T-helper 2 cell treated with Interferon-gamma antibody and Interleukin-4, amounts not matched to agents 100 ng/mL and 5 ng/mL, for 36 hours (primary cell): ENCODE data around the gene LDB3. TPM values are rescaled to one million over a fixed set of nuclear protein-coding genes. Genes with fewer than 3 reads are reported as not detected.

Experiments
- intact Hi-C: fragments of 100-400 bp; cut with micrococcal nuclease; formaldehyde crosslinking; loops from one replicate; pipeline ENCODE4 v1.15.1; 2023
- total RNA-seq: library from RNA; stranded (reverse); gene quantifications from 2 replicates; pipeline ENCODE4 v1.2.3, GENCODE V29; 2022

LDB3 gene
- total RNA-seq, 1 donor from 2014 or later = 0.05 TPM

DNA sequence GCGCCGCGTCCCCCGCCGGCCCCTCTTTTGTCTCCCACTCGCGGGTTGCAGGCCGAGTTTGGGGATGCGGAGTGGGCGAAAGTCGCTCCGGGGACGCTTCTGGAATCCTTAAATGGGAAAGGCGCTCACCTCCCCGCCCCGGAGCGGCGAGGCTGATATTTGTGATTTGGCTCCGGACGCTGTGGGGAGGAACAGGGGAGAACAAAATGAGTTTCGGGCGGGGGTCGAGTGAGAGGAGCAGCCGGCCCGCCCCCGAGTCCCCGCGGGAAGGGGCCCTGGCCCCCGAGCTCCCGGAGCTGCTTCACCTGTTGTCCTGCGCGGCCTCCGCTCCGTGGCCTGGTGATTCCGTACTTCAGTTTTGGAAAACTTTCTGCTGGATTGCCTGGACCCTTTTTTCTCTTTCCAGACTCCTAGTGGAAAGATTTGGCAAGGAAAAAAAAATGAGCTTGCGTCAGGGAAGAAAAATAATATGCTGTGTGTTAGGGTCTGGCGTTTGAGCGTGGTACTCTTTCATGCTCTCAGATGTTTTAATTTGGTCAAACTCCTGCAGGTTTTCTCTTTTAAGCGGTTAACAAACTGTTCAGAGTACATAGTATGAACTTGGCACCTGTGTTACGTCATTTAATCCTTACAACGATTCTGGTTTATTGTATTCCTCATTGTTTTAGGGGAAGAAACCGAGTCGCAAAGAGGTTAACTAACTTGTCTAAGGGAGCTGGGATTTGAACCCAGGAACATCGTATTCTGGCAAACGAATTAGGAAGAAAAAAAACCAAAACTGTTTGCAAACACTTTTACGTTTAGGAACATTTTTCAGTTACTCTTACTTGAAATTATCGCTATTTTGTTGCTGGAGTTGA lies 89.0 kb downstream of the LDB3 start:
- intact Hi-C loops = loop anchor here (1.0 to 5.0 kb wide), 3 partner anchors 236 to 355 kb away; partner anchors contain the start of genes GLUD1, SHLD2 and WAPL

DNA sequence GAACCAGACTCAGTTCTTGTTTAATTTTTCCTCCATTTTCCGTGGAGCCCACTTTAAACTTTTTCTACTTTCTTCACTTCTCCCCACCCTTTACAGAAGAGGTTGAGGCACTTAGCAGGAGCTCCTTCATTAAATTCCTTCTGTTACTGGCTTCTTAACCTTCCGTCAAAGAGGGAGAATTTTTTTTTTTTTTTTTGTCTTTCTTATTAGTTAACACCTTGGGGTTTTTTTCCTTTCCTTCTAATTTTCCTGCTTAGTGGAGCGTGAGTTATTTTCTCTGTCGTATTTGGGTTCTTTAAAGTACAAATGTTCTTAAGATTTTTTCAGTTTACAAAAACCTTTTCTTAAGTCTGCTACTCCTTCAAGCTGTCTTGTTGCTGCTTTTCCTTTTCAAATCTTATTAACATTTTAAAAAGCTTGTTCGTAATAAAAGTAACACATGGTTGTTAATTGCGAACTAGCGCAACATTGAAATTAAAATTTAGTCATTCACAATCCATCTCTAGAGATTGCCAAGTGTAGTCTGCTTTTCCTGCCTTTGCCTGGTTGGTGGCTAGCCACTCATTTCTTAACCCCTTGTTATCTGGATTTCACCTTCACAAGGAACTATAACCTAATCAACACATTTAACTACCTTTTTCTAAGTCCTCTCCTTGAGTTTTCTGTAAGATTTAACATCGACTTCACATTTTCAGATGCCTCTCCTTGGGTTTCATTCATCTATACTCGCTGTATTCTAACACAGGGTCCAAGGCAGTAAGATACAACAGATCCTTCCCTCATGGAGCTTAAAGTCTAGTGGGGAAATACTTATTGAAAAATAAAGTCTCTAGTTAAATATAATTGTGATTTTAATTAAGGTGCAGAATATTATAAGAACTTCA lies 90.1 kb downstream of the LDB3 start:
- intact Hi-C loops = loop anchor here (5.0 kb wide), 1 partner anchor 356 kb away; no protein-coding TSS in a partner anchor

DNA sequence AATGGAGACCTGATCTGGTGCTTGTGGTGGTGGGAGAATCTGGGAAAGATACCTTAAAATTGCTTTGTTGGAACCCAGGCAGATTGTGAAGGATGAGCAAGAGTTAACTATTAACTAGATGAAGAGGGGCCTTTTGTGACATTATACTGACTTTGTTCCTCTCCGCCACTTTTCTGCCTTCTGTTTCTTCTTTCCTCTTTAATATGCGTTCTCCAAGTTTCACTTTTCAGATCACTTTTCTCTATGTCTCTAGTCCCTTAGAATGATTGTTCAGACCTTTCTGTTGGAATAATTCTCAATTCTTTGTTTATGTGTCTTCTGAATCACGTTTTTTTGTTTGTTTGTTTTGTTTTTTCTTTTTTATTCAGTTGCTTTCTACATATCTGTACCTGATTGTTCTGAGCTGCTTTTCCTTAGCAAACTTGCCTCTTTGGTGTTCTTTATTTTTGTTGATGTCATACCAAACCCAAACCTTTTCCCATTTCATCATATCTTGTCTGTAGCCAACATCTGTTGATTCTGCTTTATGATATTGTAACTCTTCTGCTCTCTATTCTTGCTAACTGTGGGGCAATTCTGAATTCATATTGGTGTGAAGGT lies 90.9 kb downstream of the LDB3 start:
- intact Hi-C loops = loop anchor here (5.0 kb wide), 1 partner anchor 357 kb away; no protein-coding TSS in a partner anchor

DNA sequence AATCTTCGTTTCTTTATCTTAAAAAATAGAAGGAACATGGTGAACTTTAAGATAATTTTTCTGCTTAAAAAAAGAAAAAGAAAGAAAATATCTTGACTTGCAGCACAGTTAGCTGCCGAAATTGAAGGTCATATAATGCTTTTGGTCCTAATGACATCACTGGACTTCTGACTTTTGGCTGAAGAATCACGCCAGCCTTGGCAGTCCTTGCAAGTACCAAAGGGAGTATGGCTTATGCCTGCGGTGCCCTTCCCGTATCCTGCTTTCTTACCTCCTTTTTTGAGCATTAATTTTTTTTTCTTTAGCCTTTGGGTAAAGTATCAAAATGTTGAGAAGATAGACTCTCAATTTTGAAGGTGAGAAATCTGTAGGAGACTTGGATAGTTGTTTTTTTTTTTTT lies 95.1 kb downstream of the LDB3 start:
- intact Hi-C loops = no loop called here

DNA sequence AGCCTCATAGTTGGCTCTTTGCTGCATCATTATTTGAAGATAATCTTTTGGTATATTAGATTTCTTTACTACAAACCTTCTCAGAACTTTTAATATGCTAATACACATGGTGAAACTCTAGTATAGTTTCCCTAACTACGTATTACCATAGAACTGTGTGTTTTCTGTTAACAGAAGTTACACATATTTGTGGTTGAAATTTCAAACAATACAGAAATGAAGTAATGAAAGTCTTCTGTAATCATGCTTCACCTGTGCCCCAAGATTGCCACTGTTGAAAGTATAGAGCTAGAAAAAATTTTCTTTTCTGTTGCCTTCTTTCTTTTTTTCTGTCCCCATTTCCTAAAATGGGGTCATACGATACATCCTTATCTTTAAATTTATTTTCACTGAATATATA lies 97.2 kb downstream of the LDB3 start:
- intact Hi-C loops = no loop called here

DNA sequence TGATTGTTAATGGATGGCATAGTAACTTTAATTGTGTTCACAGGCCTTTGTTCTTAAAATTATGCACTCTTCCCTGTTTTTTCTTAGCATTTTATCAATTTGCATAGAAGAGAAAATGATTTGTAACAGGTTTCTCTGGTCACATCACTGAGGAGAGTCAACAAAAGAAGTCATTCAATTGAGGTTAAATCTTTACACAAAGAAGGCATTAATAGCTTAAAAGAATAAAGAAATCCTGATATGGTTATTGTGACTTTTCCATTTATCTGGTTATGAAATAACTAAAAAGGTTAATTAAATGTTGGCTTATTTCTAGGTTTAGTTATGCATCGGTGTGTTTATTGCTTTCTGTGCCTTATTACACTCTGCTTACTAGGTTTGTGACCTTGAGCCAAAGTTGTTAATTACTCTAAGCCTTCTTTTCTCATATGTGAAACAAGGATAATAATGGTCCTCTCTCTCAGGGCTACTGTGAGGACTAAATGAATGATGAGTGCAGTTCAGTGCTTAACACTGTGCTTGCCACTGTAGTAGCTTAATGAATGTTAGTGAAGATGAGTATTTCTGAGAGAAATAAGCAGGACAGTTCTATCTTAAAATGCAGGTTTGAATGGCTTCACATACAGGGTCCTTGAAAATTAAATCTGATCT lies 100.2 kb downstream of the LDB3 start:
- intact Hi-C loops = no loop called here

DNA sequence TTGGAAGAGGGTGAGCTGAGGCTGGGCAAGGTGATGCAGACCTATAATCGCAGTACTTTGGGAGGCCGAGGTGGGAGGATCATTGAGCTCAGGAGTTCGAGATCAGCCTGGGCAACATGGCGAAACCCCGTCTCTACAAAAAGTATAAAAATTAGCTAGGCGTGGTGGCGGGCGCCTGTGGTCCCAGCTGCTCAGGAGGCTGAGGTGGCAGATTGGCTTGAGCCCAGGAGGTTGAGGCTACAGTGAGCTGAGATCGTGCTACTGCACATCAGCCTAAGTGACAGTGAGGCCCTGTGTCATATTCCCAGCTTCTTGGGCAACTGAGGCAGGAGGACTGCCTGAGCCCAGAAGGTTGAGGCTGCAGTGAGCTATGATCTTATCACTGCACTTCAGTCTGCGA lies 101.7 kb downstream of the LDB3 start:
- intact Hi-C loops = no loop called here

DNA sequence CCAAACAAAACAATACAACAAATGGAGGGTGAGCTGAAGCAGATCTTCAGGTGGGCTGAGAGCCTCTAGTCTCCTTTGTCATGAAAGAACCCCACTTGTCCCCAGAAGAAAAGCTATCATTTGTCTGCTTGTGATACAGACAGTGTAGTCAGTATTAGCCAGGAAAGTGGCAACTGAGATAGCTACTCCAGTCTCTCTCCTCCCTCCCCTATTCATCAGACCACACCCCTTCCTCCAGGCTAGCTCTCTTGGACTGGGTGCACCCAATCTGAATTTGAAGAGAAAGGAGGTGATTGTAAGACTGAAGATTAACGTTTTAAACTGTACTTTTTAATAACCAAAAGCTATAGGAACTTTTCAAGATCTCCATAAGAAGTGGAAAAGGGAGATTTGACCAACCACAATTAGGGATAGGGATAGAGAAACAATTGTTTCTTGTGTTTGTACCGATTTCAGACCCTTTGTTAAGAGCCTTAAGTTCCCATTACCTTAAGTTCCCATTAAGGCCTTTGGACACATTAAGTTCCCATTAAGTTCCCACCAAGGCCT lies 102.2 kb downstream of the LDB3 start:
- intact Hi-C loops = no loop called here

DNA sequence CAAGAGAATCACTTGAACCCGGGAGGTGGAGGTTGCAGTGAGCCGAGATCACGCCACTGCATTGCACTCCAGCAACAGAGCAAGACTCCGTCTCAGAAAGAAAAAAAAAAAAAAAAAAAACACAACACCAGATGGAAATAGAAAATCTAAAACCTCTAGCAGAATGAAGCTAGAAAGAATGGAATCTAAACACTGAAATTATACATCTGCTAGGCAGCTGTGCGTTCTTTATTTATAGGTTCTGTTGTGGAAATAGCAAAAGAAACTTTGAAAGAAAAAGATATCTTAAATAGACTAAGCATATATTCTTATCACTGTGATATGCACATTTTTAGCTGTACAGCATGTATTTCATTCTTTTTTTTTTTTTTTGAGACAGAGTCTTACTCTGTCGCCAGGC lies 105.2 kb downstream of the LDB3 start:
- intact Hi-C loops = no loop called here

DNA sequence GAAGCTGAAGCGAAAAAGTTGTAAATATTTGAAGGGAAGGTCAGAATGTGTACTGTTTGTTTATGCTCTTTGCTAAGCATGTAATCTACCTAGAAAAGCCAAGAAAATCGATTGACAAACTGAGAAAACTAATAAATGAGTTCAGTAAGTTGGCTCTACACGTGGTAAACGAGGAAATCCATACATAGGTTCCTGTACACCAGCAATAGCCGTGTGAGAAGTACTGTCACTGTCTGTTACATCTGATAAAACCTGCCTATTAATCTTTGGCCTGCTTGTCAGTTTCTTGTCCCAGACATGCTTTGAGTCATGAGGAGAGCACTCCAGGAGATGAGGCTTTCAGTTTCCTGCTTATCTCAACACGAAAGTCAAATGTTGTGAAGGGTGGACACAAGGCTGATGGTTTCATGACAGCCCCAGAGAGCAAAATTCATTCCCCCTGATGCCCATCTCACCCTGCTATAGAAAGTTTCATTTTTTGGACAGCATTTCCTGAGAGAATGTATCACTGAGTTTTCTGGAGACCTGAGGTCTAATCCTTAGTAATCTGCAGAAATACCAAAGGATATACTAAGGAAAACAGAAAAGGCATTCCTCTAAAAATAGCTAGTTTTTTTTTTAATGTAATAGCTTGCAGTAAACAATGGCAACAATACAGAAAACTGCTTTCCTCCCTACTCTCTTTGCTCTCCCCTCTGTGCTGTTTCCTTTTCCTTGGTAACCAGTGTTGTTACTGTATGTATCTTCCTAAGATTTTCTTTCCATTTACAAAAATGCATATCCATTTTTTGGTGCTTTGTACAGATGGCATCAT lies 107.0 kb downstream of the LDB3 start:
- intact Hi-C loops = no loop called here

DNA sequence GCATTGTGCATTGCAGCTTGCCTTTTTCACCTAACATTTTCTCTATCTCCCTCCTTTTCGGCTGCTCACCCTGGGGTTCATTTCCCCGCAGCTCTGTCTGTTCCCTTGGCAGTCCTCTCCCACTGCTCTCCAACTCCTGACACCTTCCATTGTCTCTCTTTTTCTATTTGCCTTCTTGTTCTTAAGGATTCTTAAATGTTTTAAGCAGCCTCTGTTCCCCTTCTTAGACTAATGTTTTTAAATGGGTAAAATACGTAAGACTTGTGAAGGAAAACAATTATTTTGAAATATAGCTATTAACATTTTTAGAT lies 107.5 kb downstream of the LDB3 start:
- intact Hi-C loops = no loop called here

DNA sequence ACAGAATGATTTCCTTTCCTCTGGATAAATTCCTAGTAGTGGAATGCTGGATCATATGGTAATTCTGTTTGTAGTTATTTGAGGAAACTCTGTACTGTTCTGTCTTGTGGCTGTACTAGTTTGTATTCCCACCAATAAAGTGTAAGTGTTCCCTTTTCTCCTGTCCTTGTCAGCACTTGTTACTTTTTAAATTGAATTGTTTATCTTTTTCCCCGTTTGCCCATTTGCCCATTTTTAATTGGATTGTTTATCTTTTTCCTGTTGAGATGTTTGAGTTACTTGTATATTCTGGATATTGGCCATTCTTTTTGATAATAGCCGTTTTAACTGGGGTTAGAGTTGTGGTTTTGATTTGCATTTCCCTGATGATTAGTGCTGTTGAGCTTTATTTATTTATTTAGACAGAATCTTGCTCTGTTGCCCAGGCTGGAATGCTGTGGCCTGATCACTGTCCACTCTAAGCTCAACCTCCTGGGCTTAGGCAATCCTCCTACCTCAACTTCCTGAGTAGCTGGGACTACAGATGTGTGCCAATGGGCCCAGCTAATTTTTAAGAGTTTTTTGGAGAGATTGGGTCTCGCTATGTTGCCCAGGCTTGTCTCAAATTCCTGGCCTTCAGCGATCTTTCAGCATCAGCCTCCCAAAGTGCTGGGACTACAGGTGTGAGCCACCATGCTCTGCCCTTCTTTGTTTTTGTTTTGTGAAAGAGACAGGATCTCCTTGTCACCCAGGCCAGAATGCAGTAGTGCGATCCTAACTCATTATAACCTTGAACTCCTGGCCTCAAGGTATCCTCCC lies 111.1 kb downstream of the LDB3 start:
- intact Hi-C loops = no loop called here

DNA sequence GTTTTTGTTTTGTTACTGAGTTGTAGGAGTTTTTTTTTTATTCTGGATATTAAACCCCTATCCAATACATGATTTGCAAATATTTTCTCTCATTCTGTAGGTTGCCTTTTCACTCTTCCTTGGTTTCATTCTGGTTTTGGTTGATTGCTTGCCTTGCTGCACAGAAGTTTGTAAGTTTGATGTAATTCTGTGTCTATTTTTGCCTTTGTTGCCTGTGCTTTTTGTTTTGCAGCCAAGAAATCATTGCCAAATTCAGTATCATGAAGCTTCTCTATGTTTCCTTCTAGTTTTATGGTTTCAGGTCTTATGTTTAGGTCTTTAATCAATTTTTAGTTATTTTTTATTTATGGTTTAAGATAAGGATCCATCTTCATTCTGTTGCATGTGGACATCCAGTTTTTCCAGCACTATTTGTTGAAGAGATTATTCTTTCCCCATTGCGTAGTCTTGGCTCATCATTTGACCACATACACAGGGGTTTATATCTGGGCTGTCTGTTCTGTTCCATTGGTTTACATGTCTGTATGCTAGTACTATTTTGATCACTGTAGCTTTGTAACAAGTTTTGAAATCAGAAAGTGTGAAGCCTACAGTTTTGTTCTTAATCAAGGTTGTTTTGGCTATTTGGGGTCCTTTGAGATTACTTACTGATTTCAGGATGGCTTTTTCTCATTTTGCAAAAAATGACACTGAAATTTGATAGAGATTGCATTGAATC lies 114.5 kb downstream of the LDB3 start:
- intact Hi-C loops = no loop called here

DNA sequence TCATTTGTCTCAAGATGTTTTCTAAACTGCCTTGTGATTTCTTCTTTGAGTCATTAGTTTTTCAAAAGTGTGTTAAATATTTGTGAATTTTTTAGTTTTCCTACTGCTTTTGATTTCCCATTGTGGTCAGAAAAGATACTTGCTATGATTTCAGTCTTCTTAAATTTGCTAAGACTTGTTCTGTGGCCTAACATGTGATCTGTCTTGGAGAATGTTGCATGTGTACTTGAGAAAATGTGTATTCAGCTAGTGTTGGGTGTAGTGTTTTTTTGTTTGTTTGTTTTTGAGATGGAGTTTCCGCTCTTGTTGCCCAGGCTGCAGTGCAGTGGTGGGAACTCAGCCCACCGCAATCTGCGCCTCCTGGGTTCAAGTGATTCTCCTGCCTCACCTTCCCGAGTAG lies 116.7 kb downstream of the LDB3 start:
- intact Hi-C loops = no loop called here

Other genes starting within 250 kb of the LDB3 start
- 49.6 and 53.4 TPM in 2 replicates for gene WAPL, start 146.7 kb upstream of the LDB3 start, total RNA-seq
- gene OPN4, start 14.0 kb upstream of the LDB3 start, total RNA-seq = not detected in 2 replicates
- gene BMPR1A, start 88.1 kb downstream of the LDB3 start, total RNA-seq = 9.6 and 10.0 TPM in 2 replicates